ENCODE measurements around the gene WBP4.
"Not testable (repeated sequence)": the region's sequence is repeated elsewhere in the genome, so short reads cannot be mapped to it uniquely, and the experiment has no call there.

The WBP4 gene

GRCh38 chr13:41085961-41086585 is 24.8 kb downstream of the WBP4 start:
- DNase-seq = no peak

GRCh38 chr13:41095681-41096080 is 34.4 kb downstream of the WBP4 start:
- not testable (repeated sequence) for DNase-seq

GRCh38 chr13:41098761-41099160 is 37.5 kb downstream of the WBP4 start:
- no peak for DNase-seq

GRCh38 chr13:41099986-41100385 is 38.7 kb downstream of the WBP4 start:
- no peak for DNase-seq

- no peak for DNase-seq
Measured at GRCh38 chr13:41107104-41107571, 45.8 kb downstream of the WBP4 start.

GRCh38 chr13:41107584-41108014 is 46.3 kb downstream of the WBP4 start:
- no peak for DNase-seq

- DNase-seq = no peak
Measured at GRCh38 chr13:41111454-41111853, 50.1 kb downstream of the WBP4 start.

GRCh38 chr13:41117869-41118268 is 56.6 kb downstream of the WBP4 start:
- no peak for DNase-seq

- DNase-seq = peak; percentile 26
Measured at GRCh38 chr13:41122838-41123237, 61.5 kb downstream of the WBP4 start.

- DNase-seq = no peak
Measured at GRCh38 chr13:41127701-41128100, 66.4 kb downstream of the WBP4 start.

- no peak for DNase-seq
Measured at GRCh38 chr13:41130356-41130755, 69.0 kb downstream of the WBP4 start.

- not testable (repeated sequence) for DNase-seq
Measured at GRCh38 chr13:41131189-41131588, 69.9 kb downstream of the WBP4 start.

GRCh38 chr13:41131660-41132511 is 70.6 kb downstream of the WBP4 start:
- DNase-seq = not testable (repeated sequence)

- peak; percentile 86 for DNase-seq
Measured at GRCh38 chr13:41132512-41133152, 71.3 kb downstream of the WBP4 start, which contains the start of gene KBTBD6. Gene KBTBD6 (minus strand): TSS chr13:41132802. CDS start chr13:41132511, 291 bp downstream.
